SH-SY5Y (cell line): ENCODE data around the gene ABCA1.

ENCODE experiments used
- GATA2 ChIP-seq: IDR thresholded peaks from 2 replicates; pipeline ENCODE4 v1.6.1; 2011; ENCODE audit warnings: mild to moderate bottlenecking, low read depth, low read length
- GATA3 ChIP-seq: IDR thresholded peaks from 2 replicates; pipeline ENCODE4 v1.6.1; 2011; ENCODE audit warnings: low read depth, mild to moderate bottlenecking, low read length, moderate library complexity

ABCA1 gene

DNA sequence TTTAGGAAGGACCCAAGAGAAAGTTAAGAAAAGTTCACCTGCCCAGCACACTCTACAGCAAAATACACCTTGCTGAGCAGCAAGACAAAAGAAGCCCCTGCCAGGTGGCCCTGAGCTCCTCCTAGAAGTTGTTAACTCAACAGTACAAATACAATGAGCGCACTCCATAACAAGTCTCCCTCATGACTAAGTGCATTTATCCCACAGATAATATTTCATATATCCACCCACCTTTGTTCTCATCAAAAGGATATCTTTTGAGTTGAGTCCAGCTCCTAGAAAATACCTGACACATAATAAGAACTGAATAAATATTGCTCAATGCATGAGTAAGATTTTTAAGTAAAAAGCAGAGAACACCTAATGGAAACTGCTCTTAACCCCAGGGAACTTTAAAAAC, 73.3 kb downstream of the ABCA1 start:
- TF ChIP-seq GATA2 (no peak), GATA3 (no peak)

DNA sequence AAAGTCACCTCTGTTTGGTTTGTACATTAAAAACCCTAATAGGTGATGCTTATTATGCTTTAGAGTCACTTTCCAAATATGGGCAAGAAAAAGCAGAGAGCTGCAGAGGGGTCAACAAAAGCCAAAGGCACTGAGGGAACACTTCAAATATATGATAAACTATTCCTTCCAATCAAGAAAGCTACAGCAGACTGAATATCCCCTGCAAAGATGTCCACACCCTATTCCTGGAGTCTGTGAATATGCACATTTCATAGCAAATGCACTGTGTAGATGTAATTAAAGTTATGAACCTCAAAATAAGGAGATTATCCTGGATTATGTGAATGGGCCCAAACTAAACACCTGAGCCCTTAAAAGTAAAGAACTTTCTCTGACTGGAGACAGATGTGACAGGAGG, 74.3 kb downstream of the ABCA1 start:
- no peak for TF ChIP-seq GATA2
- TF ChIP-seq GATA3 = no peak

DNA sequence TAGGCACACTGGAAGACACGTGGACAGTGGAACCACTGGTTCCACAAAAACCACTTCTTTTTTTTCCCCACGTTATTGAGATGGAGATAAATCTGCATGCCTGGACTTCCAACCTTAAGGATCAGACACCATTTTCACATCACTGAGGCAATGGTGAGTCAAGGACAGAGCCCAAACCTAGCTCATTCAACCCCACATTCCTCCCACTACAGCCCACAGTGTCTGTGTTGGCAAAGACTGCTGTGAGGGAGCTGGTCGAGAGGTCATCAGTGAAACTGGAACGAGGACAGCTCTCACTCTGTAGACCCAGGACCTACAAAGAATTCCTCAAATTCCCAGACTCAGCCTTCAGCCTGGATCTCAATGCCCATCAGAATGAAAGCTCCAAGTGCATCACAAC, 74.8 kb downstream of the ABCA1 start:
- TF ChIP-seq GATA3 (no peak), GATA2 (no peak)

DNA sequence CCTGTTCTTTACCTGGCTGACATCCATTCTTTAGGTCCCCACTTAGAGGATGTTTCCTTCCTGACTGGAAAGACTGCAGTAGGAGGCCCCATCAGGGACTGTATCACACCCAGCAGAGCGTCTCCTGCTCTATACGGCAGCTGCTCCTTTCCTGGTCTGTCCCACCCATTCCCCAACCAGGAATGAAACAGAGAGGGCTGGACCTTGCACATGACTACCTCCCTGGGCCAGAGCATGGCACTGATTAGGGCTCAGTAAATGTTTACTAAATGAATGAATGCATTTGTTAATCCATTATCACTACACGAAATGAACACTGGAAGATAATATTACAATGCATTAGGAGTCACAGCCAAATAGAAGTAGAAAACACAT, 76.4 kb downstream of the ABCA1 start:
- TF ChIP-seq GATA3 (no peak), GATA2 (no peak)

DNA sequence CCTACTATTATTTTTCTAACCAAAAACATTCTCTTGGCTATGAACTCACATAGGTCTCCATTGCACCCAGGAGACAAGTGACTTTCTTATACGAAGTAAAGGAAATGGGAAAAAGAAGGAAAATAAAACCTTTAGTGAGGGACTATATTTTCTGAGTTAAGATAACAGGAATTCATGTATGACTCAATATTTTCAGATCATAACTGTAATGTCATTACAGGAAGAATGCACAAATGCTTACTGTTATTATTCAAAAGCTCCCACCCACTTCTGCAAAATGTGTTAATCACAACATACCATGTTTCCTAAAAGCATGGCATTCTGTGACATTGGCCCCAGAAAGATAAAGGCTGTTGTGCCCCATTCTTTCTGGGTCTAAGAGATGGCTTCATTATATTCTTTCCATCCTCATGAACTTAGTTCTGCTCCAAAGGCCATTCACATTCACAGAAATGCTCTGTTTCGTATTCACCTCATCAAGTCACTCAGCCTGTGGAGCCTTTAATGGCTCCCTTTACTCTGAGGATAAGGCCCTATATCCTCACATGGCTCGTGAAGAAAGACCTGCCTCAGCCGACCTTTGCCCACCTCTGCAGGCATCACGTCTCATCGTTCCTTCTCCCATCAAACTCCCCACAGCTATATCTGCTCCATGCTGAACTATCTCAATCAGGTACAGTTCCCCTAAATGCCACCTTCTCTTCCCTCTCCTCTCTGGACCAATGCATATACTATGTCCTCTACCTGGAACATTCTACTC, 77.0 kb downstream of the ABCA1 start:
- no peak for TF ChIP-seq GATA2
- TF ChIP-seq GATA3 = no peak

DNA sequence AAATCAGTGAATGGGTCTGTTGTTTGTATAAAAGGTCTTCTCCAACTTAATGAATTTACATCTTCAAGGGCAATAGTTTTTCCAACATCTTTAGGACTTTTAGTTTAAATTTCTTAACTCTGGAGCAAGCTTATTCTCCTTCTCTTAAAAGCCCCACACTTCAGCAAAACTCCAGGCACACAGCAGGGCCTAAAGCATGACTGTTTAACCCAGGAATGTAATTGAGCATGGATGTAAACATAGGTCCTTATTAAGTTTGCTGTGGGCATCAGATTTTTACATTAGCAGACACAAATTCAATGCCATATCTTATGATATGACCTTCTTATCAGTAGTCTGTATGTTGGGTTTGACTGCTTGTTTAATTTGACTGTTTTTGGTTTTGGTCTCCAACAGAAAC, 78.9 kb downstream of the ABCA1 start:
- no peak for TF ChIP-seq GATA3
- no peak for TF ChIP-seq GATA2

DNA sequence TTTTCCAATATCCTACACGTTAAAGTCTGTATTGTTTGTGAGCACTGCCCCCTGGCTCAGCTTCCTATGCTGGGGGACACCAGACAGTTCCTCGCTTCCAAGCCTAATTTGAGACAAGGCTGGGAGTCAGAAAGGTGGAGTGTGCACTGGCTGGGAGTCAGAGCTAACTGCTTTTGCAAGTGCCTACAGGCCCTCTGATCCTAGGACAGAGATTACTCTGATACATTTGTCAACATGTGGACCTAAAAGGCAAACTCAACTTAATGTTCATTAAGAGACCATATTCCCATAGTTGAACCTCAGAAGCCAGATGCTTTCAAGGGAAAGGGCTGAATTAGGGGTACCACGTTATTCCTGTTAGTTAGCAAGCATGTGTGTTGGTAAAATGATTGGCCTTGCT, 83.2 kb downstream of the ABCA1 start:
- TF ChIP-seq GATA2 = no peak

DNA sequence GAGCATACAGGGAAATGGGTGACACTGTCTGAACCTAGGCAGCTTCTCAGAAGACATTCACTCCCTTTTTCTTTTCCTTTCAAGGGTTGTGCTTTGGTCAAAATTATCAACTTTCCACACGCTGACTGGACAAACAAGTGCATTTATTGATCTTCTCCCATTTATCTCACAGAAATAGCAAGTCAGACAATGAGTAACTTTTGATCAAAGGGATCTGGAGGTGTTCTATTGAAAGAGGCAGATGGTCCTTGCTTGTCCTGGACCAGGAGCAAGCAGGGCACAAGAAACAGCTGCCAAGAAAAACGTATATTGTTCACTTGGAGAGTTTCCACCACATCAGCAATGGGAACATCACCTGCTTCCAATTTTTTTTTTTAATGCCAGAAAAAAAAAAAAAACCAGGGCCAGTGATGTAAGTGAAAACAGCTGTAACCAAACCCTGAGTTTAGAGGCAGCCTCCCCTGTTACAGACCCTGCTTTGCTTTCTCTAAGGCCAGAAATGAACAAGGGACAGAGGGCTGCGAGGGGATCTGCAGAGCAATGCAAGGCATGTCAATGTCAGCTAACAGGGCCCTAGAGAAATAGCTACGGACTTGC, 84.2 kb downstream of the ABCA1 start:
- no peak for TF ChIP-seq GATA3
- no peak for TF ChIP-seq GATA2

DNA sequence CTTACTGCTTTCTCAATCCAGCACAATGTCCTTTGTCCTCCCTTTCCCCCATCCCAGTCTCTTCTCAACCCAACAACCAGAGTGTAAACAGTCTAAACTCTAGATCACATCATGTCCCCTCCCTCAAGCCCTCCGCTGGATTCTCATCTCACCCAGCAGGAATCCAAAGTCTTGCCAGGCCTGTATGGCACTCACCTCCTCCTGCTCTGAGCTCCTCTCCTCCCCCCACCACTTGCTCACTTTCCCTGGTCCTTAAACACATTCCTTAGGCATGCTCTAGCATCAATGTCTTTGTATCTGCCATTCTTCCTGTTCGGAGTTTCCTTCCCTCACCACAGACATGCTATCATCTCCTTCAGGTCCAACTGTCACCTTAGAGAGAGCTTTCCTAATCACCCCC, 85.3 kb downstream of the ABCA1 start:
- TF ChIP-seq GATA2 (no peak), GATA3 (no peak)

DNA sequence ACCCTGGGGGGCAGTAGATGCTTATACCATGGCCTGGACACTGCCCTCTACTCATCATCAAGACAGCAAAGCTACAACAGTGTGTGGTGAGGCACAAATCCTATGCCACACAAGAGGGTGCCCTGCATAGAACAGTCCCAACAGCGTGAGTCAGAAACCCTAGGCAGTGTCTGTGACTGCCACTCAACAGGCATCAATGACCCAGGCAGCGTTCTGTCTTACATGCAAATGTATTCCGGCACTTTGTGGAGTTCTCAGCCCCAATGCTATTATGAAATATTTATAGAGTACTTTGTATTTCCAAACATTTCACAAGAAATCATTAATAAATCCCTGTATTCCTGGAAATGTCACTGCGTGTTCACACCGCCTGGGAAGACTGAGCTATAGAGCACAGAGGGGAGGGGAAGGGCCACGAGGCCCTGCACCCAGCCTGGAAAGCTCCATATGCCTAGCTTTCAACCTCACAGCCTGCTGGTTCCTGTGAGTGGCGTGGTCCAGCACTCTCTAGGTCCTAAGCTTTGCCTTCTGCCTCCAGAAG, 86.3 kb downstream of the ABCA1 start:
- no peak for TF ChIP-seq GATA2
- TF ChIP-seq GATA3 = no peak

DNA sequence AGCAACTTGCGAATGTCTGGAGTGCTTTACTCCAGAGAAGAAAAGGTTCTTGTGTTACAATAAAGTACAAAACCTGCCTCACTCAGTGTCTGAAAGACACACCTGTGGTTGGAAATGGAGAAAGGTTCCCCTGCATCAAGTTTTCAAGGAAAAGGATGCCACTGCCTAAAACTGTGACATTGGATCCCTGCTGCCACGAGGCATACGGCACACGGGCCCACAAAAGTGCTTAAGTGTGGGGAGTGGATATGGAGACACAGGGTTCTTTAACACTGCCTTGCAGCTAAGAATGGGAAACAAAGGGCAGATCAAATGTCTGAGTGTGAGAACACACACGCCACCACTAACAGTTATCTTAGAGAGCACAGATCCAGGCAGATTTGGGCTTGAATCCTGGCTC, 89.0 kb downstream of the ABCA1 start:
- TF ChIP-seq GATA3 (no peak), GATA2 (no peak)

DNA sequence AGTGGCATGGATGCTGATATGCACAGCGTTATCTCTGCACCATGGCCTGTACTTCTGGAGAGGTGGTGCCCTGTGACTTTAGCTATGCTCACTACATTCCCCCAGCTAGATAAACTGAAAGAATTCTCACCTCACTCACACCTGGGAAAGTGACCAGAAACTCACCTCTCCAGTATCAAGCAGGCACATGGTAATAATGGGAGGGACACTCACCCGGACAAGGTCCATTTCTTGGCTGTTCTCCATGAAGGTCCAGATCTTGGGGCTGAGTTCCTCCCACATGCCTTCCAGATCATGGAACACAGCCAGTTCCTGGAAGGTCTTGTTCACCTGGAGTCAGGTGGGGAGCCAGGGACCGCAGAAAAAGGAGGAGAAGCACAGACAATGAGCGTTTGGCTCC, 91.2 kb downstream of the ABCA1 start:
- TF ChIP-seq GATA3 (no peak), GATA2 (no peak)

DNA sequence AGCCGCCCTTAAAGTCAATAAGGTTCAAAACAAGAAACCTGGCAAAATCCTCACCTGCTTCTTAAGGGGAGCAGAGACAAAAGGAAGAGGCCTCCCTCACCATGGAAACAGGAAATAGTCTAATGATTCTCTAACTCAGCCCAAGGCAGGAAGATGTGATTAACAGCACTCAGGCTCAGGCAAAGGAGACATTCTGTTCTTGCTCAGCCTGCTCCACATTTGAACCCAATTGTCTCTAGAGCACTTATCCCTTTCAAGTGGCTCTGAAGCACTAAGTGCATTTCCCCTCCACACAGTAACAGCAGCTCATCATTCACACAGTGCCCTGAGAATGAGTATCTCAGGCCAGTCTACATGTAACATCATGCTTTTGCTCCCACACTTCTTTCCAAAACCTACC, 91.7 kb downstream of the ABCA1 start:
- TF ChIP-seq GATA3 = no peak
- no peak for TF ChIP-seq GATA2

DNA sequence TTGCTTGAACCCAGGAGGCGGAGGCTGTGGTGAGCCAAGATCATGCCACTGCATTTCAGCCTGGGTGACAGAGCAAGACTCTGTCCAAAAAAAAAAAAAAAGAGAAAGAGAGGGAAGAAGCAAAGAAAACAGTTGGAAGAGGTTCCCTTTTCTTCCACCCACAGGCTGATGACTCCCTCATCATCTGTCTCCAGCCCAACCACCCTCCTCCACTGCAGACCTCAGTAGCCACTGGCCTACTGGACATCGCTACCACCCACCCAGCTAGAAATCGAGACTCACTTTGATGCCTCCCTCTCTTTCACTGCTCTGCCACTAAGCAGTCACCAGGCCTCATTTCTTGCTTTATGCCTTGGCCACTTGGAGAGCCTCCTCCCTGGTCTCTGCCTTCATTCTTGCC, 92.8 kb downstream of the ABCA1 start:
- TF ChIP-seq GATA3 (no peak), GATA2 (no peak)

DNA sequence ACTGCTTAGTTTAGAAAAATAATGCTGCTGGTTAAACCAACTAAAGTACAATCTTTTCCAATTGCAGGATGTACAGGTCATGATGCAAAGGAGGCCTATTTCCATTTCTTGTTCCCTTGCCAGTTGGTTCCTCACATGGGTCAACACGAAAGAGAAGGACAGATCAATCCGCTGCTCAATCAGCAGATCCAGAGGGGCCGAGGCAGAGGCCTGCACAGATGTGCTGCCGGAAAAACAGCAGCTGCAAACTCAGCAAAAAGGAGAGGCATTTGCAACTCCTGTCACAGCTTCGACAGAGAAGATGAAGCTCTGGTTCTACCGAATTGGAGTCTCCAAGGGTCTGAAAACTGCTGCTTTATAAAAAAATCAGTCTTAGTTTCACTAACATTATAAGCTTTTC, 94.3 kb downstream of the ABCA1 start:
- TF ChIP-seq GATA3 (no peak), GATA2 (no peak)

DNA sequence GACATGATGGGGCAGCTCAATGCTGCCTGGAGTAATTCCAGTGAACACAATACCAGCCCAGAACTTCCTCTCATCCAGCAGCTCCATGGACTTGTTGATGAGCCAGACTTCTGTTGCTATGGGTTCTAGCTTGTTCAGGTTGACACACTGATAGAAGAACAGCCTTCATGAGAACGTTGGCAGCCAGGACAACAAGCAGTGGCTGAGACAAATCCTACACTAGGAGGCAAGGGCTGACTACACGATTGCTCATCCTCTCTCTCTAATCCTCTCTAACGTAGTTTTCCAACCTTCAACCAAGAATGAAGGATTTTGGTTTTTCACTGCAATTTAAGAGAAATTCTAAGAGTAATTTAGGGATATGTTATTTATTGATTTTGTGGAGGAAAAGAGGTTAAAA, 96.3 kb downstream of the ABCA1 start:
- TF ChIP-seq GATA2 (no peak), GATA3 (no peak)
